Pulmonary artery endothelial cell (primary cell): ENCODE data around the gene THAP11. TPM values are rescaled to one million over a fixed set of nuclear protein-coding genes. Genes with fewer than 3 reads are reported as not detected.

Source experiments
- DNase-seq: peaks from one replicate; pipeline ENCODE4 v3.0.0-alpha.2; 2011; ENCODE audit warnings: low read depth, low spot score
- total RNA-seq: library from RNA; depleted of rRNA; stranded (reverse); fragments of >200 nt; gene quantifications from 2 replicates; pipeline ENCODE4 v1.2.3, GENCODE V29; 2014

The THAP11 gene
- total RNA-seq, 1 donor from 2014 or later: 34.2 TPM

DNA sequence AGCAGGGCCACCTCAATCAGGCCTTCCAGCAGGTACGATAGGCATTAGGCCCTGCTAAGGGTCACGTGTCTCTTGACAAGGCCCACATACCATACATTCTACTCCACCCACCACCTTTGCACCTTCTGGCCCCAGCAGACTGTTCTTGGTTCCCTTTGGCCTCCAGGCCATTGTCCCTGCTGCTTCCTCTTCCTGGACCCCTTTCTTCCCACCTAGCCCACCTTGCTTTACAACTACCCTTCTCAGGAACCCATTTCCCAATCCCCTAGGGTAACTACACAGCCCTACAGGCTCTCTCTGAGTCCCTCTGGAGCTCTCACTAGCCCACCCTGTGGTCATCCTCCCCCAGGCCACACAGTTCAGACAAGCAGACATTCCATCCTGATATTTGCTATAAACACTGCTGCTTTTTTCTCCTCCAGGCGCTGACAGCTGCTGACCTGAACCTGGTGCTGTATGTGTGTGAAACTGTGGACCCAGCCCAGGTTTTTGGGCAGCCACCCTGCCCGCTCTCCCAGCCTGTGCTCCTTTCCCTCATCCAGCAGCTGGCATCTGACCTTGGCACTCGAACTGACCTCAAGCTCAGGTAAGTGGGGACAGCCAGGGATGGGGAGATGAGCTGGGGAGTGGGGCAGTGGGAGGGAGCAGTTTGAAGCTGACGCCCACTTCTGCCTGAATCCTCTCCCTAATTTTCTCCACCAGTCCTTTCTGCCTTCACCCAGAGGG, 41.2 kb downstream of the THAP11 start:
- DNase-seq: no peak

GRCh38 chr16:67883872-67884261, 41.7 kb downstream of the THAP11 start:
- no peak for DNase-seq

- no peak for DNase-seq
Measured at GRCh38 chr16:67884684-67885083, 42.6 kb downstream of the THAP11 start, which contains the start of gene NRN1L. TSS of gene NRN1L (plus strand) at chr16:67884885. CDS start at chr16:67884904, 19 bp downstream.

- DNase-seq: no peak
Measured at GRCh38 chr16:67885545-67885944, 43.4 kb downstream of the THAP11 start.

GRCh38 chr16:67885976-67886375, 43.9 kb downstream of the THAP11 start:
- DNase-seq: no peak

GRCh38 chr16:67886387-67886786, 44.3 kb downstream of the THAP11 start:
- DNase-seq: no peak

DNA sequence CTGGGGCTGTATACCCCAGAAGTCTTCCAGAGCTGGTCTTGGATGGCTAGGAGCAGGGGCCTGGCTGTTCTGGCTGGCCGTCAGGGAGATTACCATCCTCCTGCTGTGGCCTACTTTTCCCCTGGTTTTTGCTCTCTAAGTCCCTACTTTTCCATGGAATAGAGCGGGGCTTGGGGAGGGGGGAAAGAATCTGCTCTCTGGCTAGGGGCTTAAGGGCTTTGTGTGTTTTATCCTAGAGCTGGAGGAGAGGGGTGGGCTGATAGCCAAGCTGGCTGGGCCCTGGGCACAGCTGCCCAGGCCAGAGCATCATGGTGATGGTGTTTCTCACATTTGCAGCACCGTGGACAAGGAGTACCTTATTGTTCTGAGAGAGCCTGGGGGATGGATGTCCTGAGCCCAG, 46.2 kb downstream of the THAP11 start:
- DNase-seq: no peak

- no peak for DNase-seq
Measured at GRCh38 chr16:67892375-67892774, 50.3 kb downstream of the THAP11 start.

GRCh38 chr16:67892899-67893742, 51.0 kb downstream of the THAP11 start, which contains the start of gene PSKH1:
TSS of gene PSKH1 (plus strand) at chr16:67893254. CDS start at chr16:67908750, 15,496 bp downstream.
- peak; percentile 87 for DNase-seq

Other genes starting within 250 kb of the THAP11 start
- 0.67 and 0.79 TPM in 2 replicates for gene CARMIL2, start 197.2 kb upstream of the THAP11 start, total RNA-seq
- 15.3 and 22.5 TPM in 2 replicates for gene ACD, start 182.1 kb upstream of the THAP11 start, total RNA-seq
- 5.5 and 6.1 TPM in 2 replicates for gene PARD6A, start 181.4 kb upstream of the THAP11 start, total RNA-seq
- gene ENKD1, start 175.6 kb upstream of the THAP11 start, total RNA-seq: 21.9 and 23.1 TPM in 2 replicates
- gene C16orf86, start 175.5 kb upstream of the THAP11 start, total RNA-seq: 2.6 and 3.7 TPM in 2 replicates
- gene GFOD2, start 123.0 kb upstream of the THAP11 start, total RNA-seq: 40.6 and 41.6 TPM in 2 replicates
- gene RANBP10, start 35.8 kb upstream of the THAP11 start, total RNA-seq: 5.7 and 7.0 TPM in 2 replicates
- 0.20 and 0.60 TPM in 2 replicates for gene TSNAXIP1, start 35.4 kb upstream of the THAP11 start, total RNA-seq
- 230 and 252 TPM in 2 replicates for gene NUTF2, start 4.6 kb downstream of the THAP11 start, total RNA-seq
- gene CENPT, start 5.4 kb downstream of the THAP11 start, total RNA-seq: 23.2 and 27.1 TPM in 2 replicates
- 73.7 and 85.2 TPM in 2 replicates for gene EDC4, start 30.7 kb downstream of the THAP11 start, total RNA-seq
- gene NRN1L, start 42.6 kb downstream of the THAP11 start, total RNA-seq: not detected in 2 replicates
- gene PSKH1, start 50.9 kb downstream of the THAP11 start, total RNA-seq: 15.3 and 15.4 TPM in 2 replicates
- 0.26 and 0.35 TPM in 2 replicates for gene CTRL, start 89.5 kb downstream of the THAP11 start, total RNA-seq
- 58.8 and 87.0 TPM in 2 replicates for gene PSMB10, start 94.5 kb downstream of the THAP11 start, total RNA-seq
- 2.1 and 3.8 TPM in 2 replicates for gene LCAT, start 101.8 kb downstream of the THAP11 start, total RNA-seq
- 57.2 and 73.1 TPM in 2 replicates for gene SLC12A4, start 126.3 kb downstream of the THAP11 start, total RNA-seq
- gene DPEP3, start 138.2 kb downstream of the THAP11 start, total RNA-seq: not detected in 2 replicates
- 0.42 TPM in 1 of 2 replicates, not detected in the other for gene DPEP2, start 157.2 kb downstream of the THAP11 start, total RNA-seq
- not detected in 2 replicates for gene DPEP2NB, start 173.6 kb downstream of the THAP11 start, total RNA-seq
- 12.9 and 16.4 TPM in 2 replicates for gene DDX28, start 180.9 kb downstream of the THAP11 start, total RNA-seq
- 20.4 and 21.7 TPM in 2 replicates for gene DUS2, start 181.0 kb downstream of the THAP11 start, total RNA-seq
- gene NFATC3, start 243.1 kb downstream of the THAP11 start, total RNA-seq: 11.0 and 13.8 TPM in 2 replicates